ENCODE measurements around the gene GRM4.

GRM4 gene

DNA sequence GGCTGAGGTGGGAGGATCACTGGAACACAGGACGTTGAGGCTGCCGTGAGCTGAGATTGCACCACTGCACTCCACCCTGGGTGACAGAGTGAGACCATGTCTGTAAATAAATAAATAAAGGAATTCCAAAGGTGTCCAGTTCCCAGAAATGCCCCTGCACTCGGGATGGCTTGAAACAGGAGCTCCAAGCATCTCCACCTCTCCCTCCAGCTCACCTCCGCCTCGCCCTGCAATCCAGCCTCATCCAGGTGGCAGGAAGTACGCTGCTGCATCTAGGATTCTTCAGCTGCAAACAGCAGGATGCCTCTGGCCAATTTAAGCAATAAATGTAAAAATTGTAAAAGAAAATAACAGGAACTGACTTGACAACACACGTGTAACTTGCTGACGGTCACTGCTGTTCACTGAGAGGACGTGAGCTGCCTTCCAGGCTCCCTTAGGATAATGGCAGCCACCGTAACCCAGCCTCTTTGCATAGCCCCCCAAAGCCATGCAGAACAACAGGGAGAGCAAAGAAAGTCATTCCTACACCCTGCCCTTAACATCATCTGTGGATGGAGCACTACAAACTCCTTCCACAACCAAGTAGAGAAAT lies 11.4 kb upstream of the GRM4 start:
- no peak for DNase-seq

DNA sequence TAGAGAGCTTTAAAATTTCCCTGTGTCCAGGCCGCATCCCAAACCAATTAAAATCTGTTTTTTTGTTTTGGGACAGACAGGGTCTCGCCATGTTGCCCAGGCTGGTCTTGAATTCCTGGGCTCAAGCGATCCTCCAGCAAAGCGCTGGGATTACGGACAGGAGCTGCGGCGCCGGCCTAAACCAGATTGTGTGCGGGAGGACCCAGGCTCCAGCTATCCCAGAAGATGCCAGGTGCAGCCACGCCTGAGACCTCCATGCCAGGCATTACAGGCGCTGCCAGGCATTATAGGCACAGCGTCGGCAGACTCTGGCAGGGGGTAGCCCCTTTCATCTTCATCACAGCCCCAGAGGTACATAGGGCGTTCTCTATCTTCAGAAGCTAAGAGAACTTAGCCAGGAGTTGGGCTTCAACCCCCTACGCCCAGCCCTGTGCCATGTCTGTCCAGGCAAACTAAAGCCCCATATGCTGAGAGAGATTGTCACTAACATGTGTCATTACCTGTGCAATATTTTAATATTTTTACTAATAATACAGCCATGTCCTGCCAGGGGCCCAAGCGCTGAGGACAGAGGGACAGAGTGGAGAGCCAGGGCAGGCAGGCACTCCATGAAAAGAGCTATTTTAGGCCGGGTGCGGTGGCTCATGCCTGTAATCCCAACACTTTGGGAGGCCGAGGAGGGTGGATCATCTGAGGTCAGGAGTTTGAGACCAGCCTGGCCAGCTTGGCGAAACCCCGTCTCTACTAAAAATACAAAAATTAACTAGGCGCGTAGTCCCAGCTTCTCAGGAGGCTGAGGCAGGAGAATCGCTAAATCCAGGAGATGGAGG lies 9.8 kb upstream of the GRM4 start:
- no peak for DNase-seq

DNA sequence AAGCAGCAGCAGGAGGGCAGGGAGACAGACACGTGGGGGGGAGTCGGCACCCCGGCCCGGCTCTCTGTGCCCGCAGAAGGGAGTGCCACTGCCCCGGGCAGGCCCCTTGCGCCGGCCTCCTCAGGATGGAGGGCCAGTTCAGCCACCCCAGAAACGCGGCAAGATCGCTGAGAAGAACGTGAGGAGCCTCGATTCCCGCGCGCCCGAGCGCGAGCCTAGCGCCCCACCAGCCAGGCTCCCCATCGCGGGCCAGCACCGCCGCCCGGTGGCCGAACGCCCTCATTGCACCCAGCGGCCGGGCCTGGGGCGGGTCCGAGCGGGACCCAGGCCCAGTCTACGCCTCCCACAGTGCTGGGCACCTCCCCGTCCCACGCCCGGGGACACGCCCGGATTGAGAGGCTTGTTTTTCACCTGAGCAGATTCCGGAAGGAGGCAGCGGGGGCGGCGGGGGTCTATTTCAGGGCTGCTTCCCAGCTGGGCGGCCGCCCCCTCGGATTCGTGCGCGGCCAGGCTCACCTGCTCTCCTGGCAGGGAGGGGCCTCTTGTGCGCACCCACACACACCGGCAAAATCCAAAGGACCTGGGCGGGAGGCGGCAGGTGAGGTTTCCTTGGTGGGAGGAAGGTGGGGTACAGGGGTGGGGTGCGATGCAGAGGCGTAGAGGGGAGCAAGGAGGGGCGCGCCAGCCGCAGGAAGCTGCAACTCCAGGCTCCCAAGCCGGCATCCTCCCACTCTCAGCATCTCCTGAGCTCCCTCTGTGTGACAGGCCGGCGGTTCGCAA lies 9.0 kb upstream of the GRM4 start:
- peak; percentile 23 for DNase-seq

DNA sequence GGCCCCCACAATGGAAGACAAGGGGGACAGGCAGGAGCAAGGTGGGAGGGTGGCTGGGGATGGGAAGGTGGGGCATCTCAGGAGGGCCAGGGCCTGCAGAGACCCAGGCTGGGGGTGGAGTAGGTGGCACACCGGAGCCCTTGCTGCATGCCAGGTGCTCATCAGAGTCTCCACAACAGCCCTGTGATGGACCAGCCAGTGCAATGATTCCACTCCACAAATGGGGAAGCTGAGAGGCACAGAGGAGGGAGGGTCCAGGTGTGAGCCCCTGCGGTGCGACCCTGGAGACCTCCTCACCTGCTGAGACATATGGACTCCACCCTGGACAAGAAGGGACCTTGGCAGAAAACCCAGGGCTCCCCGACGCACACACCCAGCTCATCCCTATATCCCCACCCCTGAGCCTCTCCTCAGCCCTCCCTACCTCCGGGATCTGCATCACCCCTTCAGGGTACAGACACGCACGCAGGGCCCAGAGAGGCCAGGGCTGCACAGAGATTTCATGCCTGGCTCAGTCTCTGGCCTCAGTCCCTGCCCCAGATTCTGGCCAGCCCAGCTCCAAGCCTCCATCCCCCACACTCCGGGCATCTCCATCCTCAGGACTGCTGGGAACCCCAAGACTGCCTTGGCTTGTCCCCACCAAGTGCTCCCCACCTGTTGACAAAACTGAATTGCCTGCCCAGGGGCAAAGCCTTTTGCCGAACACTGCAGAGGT lies 7.1 kb upstream of the GRM4 start:
- no peak for DNase-seq

DNA sequence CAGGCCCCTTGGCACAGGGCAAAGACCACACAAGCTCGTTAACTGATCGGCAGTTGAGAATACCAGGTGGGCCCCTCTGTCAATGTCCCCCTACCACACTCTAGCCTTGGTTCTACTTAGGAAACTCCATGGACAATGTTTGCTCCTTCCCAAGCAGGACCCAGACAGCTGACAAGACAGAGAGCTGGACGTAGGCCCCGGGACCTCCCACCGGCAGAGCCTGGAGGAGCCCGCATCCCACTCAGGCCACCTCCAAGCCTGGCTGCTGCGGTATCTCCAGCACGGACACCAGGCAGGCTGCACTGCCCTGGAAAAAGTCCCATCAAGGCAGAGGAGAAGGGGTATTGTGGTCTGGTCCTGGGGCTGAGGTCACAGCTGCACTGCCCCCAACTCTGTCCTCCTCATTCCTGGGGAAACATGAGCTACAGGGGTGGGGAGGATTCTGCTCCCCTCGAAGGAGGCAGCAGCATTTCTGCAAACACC lies 6.2 kb upstream of the GRM4 start:
- no peak for DNase-seq

DNA sequence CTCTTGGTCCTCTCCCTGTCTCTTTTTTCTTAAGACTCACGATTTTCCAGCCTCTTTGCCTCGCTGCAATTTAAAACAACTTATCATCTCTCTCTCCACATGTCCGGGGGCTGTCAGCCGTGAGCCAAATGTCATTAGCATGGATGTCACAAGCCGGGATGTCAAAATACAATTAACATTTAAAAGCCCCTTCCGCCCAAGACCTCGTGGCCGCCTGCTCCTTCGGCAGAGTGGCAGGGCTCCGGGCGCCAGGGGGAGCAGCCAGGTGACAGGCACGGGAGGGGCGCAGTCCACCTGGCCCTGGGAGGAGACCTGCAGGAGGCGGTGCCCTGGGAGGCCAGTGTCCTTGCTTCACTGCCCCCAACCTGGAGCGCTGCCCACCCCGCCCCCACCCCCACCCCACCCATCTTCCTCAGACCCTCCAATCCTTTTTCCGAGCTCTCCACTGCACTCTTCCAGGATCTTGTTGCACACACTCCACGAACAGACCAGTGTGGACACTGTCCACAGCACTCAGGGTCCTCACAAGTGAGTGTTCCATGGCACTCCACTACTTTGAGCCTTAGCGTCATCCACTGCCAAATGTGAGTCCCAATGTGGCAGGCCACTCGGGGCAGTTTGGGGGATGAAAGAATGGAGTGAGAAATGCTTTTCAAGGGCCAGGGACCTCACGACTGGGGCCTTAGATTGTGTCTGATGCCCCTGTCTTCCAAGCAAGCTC lies 5.6 kb upstream of the GRM4 start:
- DNase-seq: no peak

DNA sequence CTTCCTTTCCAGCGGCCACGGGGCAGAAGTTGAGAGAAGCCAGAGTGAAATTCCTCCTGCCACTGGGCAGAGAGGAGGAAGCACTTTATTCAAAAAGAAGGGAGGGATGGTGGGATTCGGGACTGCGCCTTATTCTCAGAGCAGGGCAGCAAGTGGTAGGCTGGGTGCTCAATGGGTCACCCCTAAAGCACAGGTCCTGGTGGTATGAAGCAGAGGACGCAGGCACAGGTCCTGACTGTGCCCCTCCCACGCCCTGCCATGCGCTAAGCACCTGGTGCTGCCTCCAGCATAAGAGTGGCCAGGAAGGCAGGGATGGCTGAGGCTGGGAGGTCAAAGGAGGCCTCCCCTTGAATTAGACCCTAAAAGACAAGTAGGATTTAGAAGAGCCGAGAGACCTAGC lies 4.9 kb upstream of the GRM4 start:
- DNase-seq: no peak

DNA sequence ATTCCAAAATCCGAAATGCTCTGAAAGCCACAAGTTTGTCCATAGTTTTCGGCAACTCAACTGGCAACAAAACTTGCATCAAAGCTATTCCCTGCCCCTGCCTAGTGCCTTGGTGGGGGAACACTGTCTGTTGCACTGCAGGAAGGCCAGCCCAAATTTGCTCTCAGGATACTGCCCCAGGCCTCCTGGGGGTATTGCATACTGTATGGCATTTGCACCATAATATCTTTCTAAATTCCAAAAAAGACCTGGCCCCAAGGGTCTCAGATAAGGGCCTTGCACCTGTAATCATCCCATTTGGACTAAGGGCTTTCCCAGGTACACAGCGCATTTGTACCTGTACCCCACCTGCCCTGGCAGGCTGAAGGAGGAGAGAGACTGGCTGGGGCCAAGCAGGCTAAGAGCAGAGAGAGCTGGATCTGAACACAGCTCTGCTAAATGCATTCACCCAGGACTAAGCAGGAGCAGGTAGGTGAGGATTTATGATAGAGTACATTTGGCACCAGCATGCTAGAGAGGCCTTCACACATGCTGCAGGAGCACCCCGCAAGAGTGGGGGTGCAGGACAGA lies 4.0 kb upstream of the GRM4 start:
- DNase-seq: no peak

DNA sequence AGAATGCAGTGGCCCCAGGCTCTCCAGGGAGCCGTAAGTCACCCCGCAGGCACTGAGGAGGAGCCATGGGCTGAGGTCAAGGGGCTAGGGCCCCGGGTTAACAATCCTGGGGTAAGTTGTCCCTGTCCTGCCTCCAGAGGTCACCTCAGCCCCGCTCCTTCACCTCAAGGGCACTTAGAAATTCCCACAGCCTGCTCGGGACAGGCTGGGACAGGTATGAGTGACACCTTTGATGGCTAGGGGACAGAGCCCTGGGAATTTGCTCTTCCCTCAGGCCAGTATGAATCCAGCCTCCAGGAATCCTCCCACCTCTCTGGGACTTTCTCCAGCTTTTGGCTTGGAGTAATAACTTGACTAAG lies 3.5 kb upstream of the GRM4 start:
- no peak for DNase-seq

DNA sequence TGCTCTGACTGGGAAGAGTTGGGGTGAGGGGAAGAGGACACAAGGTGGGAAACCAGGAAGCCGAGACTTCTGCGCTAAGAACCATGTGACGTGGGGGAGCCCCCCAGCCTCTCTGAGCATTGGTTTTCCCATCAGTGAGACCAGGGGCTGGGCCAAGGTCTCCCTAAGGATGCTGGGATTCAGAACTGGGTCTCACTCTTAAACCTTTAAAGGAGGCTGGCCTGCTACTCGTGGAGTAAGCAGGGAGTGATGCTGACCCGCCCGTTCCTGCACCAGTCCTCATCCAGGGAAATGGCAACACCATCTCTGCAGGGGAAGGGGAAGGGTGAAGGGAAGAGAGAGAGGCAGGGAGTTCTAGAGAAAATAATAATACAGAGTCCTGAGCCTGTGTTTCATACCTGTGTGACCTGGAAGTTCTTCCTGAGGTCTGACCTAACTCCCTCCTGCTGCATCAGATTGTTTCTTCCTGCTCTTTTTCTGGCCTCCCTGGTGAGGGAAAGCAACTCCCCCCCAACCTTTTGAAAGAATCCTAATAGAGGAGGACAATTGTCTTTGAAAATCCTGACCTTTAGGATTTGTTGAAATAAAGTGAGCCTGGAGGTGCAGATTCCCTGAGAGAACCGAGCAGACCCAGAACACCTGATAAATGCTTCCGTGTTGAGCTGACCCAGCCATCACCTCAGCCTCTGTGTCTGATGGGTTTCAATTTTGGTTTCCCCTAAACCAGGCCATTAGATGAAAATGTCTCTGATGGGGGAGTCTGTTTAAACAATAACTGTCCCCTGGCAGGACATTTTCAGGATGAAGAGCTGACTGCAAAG lies 3.0 kb upstream of the GRM4 start:
- no peak for DNase-seq

DNA sequence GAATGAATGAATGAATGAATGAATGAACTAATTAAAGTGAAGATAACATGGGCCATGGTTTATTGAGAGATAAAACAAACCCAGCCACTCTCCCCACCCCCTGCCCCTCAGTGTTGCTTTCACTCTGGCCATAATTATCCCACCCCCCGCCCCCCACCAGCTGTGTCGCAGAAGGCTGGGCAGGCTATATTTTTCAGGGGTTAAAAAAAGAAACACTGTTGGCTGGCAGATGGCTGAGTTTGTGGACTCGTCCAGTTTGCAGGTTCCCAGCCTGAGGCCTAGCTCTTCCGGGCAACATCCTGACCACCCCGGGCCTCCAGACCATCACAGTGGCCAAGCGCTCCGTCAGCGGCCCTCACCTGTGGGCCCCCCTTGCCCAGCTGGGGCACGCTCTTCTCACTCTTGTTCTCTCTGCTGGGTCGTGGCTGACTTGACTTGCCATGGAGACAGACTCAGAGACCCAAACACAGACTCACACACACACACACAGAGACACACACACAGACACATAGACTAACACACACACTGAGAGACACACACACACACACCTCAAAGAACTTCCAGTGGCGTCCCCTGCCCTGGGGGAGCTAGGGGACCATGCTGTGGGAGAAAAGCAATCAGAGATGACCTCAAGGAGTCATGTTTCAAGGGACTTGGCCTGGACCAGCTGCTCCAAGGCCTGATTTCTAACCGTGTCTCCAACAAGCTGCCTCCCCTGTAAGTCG lies 2.2 kb upstream of the GRM4 start:
- no peak for DNase-seq

DNA sequence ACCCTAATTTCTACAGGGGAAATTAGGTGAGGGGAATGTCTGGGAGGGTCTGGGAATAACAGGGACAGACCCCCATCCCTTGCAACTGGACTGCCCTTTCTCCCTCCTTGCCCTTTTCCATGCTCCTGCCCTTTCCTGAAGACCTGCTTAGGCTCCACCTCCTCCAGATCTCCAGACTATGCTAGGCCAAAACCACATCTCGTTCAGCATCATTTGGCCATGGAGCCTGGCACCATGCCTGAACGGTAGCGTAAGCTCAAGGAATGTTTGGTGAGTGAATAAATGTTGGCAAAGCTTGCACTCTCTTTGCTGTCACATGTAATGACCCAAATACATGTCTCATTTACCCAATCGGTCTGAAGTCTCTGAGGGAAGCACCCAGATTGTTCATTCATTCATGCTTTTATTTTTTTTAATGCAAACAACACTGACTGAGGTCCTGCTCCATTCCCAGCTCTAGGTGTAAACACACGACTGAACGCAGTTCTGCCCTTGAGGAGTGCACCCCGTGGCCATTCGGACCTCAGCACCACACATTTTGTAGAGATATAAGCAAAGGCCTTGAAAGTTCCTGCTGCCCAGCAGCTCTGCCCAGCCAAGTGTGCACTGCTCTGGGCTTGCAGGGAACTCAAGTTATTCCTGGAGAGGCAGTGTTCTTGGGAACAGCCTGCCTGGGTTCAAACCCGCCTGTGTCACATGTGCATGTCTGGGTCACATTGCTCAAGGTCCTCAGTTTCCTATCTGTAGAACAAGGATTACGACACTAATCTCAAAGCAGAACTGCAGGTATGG lies 1.1 kb upstream of the GRM4 start:
- DNase-seq: no peak

DNA sequence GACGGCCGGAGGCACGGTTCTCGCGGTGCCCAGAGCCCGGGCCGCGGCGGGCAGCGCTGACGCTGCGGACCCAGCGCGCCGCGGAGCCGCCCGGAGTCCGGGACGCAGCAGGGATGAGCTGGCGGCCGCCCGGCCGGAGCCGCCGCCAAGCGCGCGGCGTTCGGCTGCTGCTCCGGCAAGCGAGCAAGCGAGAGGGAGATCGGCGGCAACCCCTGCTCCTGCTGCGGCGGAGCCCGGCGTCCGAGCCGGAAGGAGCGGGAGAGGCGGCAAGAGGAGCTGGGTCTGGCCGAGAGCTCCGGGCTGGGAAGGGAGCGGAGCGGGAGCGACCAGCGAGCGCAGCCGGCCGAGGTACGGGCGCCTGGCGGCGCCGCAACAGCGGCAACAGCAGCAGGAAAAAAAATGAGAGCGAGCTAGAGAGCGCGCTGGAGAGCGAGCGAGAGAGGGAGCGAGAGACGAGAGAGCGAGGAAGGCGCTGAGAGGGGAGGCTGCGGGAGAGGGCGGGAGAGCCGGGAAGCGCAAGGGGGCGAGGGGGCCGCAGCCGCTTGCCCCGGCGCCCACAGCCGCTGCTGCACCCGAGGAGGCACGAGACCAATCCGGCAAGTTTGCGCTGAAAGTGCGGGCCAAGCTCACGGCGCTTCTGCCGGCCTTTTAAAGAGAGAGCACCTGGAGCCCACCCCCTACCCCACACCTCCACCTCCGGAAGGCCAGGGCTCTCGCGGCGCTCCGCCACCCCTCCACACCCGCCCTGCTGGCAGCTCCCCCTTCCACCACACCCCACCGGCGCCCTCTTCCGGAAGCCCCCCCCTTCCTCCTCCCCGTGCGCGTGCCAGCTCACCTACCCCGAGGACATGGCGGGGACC lies 496 bp downstream of the GRM4 start:
- DNase-seq: peak; percentile 28

DNA sequence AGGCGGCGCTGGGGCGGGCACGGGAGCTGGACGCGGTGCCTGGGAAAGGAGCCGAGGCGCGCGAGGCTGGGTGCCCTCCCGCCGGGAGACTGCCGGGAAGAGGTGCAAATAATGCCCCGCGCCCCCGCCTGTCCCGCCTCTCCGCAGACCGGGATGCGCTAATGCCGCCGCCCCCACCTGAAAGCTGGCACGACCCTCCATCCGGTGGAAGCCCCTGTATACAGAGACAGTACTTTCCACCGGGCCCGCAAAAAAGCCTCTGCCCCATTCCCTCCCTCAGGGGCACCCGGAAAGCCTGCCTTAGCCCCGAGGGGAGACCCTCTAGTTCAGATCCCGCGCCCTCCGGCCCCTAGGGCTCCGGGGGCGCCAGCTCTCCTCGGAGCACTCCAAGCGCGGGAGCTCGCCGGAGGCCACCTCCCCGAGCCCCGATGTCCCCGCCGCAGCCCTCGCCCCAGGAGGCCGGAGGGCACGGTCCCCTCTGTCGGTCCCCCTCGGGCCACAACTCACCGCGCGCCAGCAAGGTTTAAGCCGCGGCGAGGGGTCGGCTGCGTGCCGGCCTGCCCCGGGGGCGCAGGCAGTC lies 1.2 kb downstream of the GRM4 start:
- DNase-seq: no peak

DNA sequence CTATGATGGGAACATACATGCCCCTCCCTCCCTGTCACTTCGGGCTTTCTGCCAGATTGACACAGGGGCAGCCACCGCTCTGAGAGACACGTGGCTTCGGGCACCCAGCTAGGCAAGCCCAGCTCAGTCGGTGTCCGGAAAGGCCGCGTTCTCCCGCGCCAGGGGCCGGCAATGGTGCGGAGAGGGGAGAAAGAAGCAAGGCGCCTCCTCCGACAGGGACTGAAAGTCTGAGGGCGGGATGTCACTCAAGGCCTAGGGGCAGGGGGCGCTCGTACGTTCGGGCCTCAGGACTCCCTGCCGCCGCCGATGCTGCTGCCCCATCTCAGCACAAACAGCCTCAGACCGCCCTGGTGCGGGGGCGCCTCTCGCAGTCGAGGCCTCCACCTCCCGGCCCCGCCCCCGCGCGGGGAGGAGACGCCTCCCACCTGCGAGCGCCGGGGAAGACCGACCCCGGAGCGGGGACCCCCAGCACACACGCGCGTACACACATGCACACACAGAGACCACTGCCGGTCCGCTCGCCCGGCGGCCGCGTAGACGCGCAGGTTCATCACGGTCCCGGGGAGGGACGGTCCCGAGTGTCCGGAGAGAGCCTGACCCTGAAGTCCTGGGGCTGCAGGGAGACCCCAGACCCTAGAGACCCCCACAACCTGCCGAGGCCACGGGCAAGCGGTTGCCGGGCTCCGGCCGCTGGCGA lies 1.9 kb downstream of the GRM4 start:
- peak; percentile 18 for DNase-seq

DNA sequence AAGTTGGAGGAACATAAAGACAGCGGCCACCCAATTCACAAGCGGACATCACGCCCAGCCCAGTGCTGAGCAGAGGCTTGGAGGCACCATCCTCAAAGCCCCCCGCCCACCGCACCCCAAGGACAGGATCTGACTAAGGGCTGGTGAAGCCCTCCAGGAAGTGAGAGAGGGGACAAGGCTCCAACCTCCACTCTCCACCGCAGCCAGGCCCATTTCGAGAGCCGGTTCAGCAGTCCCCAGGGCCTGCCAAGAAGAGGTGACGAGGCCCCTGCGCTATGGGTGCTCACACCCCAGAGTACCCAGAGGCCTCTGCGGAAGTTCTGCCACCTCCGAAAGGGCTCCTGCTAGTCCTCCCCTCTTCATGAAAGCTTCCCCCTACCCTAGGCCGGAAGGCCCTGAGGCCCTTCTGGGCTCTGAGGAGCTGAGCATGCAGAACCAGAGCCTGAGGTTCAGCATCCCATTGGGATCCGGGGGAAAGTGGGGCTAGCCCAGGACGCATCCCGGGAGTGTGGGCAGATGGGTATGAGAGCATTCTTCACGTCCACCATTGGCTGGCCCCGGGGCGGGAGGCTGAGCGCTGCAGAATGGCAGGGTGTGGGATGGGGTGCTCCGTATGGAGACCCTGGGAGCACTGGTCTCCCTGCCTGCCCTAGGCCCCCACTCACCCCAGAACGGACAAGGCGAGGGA lies 2.5 kb downstream of the GRM4 start:
- no peak for DNase-seq

All from activated gamma-delta T cell (primary cell).